SK-N-MC (cell line): Measurements from ENCODE around the gene CNP.
"Not testable (repeated sequence)": the region's sequence is repeated elsewhere in the genome, so short reads cannot be mapped to it uniquely, and the experiment has no call there.

ENCODE experiments used
- DNase-seq: peaks from one replicate; pipeline ENCODE4 v3.0.0-alpha.2; 2011; ENCODE audit warnings: low read depth, low spot score
- H3K27ac ChIP-seq: fragments of 200-600 bp; sonication (generic); 2 replicates; pipeline ENCODE4 v1.5.1; 2016; ENCODE audit warnings: mixed run types
- H3K36me3 ChIP-seq: fragments of 200-600 bp; sonication (generic); 2 replicates; pipeline ENCODE4 v1.6.1; 2017; ENCODE audit warnings: antibody characterized with exemption, low read length, mixed read lengths; ENCODE audit not compliant: insufficient read depth
- H3K4me3 ChIP-seq: fragments of 200-600 bp; sonication (generic); 2 replicates; pipeline ENCODE4 v1.5.1; 2016
- H3K9ac ChIP-seq: fragments of 200-600 bp; sonication (generic); 2 replicates; pipeline ENCODE4 v1.8.0; 2017; ENCODE audit warnings: mixed run types, mixed read lengths; ENCODE audit not compliant: insufficient read length
- H3K9me3 ChIP-seq: fragments of 200-600 bp; sonication (generic); 2 replicates; pipeline ENCODE4 v1.6.1; 2017; ENCODE audit warnings: low read depth, mild to moderate bottlenecking, antibody characterized with exemption, low read length, moderate library complexity, mixed read lengths
- EZH2 ChIP-seq: fragments of 200-600 bp; sonication (generic); IDR thresholded peaks from one replicate; pipeline ENCODE4 v1.6.1; 2017; ENCODE audit warnings: antibody characterized with exemption
- FOXP2 ChIP-seq: optimal IDR thresholded peaks from 2 replicates; pipeline ENCODE3; 2011; ENCODE audit warnings: mild to moderate bottlenecking, moderate library complexity; ENCODE audit not compliant: insufficient read depth; ENCODE audit errors: extremely low read length, control extremely low read depth
- POLR2AphosphoS5 ChIP-seq: IDR thresholded peaks from 2 replicates; pipeline ENCODE4 v1.6.1; 2012; ENCODE audit warnings: mild to moderate bottlenecking, low read depth, low read length, borderline replicate concordance

The CNP gene

DNA sequence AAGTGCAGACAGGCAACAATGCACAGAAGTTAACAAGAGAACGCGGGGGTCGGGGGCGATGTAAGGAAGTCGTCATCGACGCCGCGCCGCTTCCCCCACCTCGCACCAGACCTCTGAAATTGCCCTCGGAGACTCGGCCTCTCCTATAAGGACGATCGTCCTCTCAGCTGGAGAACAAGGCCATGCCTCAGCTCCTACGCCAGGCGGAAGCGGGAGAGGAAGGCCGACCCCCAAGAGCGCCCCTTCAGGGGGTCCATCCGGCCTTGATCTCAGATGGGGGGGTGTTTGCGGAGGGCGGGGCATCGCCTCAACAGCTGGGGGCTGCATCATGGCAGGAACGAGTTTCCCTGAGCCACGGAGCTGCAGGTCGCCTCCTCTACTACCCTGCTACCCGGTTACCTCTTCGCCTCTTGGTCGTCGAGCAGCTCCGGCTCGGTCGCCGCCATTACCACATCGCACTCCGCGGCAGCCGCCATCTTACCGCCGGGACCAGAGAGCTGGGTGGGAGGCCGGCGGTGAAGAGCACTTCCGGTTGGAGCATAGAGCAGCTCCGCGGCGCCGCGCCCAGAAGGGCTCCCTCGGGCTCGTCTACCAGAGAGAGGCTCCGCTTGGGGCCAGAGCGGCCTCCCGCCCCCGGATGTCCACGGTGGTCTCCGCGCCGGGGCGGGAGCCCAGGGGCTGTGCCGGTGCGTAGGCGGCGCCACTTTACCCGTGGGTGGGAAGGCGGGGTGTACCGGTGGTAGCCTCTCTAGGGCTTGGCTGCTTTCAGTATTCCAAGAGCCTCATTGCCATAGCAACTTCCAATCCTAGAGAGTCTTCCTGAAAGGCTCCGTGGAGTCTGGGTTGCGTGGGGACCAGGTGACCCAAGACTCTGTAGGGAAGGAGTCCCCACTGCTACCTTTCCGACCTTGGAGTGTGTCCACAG is 50.6 kb downstream of the CNP start, which contains the start of gene DNAJC7:
DNAJC7 (minus strand) TSS at position 499 of the 925 bp plus-strand sequence; CDS start at position 476, 23 bp downstream.
- peaks cover 12% of the 10 kb centered on the region; the same call in 1 of the 2 replicates for H3K36me3 ChIP-seq
- no peaks in the 10 kb centered on the region for H3K9me3 ChIP-seq
- H3K4me3 ChIP-seq: peak within 1 kb of the TSS; percentile 92
- peak within 1 kb of the TSS; percentile 93 for H3K27ac ChIP-seq
- DNase-seq: no peak
- peak within 1 kb of the TSS; percentile 95 for H3K9ac ChIP-seq
- TF ChIP-seq FOXP2 (no peak), POLR2AphosphoS5 (peak; percentile 88)

DNA sequence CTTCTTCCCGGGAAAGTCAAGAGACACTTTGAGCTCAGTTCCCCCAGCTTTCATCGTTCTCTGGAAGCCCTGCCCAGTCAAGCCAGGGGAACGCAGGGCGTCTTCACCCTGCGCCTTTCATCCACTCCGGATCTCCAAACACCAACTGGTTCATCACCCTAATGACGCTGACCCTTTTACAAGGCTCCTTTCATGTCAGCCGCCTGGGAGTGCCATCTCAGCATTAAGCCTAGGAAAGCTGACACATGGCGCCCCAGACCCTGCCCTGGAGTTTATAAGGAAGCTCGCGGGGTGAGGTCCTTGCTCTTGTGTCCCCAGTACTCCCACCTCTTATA is 51.2 kb downstream of the CNP start:
- Histone ChIP-seq H3K9me3 (no peaks in the 10 kb centered on the region), H3K27ac (peak overlapping the region; percentile 93), H3K4me3 (peak overlapping the region; percentile 92), H3K36me3 (peaks cover 14% of the 10 kb centered on the region; the same call in 1 of the 2 replicates), H3K9ac (peak overlapping the region; percentile 95)
- no peak for TF ChIP-seq FOXP2
- TF ChIP-seq POLR2AphosphoS5: no peak
- no peak for TF ChIP-seq EZH2
- no peak for DNase-seq

DNA sequence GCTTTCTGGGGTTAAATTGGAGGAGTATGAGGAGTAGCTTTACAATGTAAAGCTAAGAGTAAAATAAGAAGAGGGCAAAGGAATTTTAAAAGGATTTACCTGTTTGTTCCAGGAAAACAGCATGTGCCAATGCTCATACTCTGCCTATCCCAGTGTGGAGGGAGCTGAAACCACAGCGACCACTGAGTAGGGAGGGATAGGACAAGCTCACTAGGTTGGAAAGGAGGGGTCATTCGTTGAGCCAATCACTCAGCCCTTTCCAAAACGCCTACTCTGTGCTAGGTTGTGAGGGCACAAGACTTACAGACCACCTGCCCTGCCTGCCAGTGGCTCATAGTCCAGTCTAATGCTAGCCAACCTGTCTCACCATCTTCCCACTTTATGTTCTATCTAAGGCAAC is 51.7 kb downstream of the CNP start:
- Histone ChIP-seq H3K27ac (peak overlapping the region; percentile 93; the same call in 1 of the 2 replicates), H3K9ac (peak overlapping the region; percentile 95), H3K4me3 (peak overlapping the region; percentile 92), H3K36me3 (peaks cover 12% of the 10 kb centered on the region; the same call in 1 of the 2 replicates), H3K9me3 (no peaks in the 10 kb centered on the region)
- TF ChIP-seq POLR2AphosphoS5: no peak
- TF ChIP-seq FOXP2: no peak
- no peak for TF ChIP-seq EZH2
- no peak for DNase-seq

DNA sequence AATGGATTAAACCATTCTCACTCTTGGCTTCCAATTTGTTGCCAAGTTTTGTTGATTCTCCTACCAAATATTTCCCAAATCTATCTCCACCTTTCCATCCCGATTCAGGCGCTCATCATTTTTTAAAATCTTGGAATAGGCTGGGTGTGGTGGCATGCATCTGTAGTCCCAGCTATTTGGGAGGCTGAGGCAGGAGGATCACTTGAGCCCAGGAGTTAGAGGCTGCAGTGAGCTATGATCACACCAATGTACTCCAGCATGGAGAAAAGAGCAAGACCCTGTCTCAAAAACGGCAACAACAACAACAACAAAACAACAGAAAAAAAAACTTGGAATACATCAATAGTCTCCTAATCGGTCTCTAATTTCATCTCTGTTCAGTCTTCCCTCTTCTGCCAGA is 52.4 kb downstream of the CNP start:
- H3K27ac ChIP-seq: no peak overlapping the region

DNA sequence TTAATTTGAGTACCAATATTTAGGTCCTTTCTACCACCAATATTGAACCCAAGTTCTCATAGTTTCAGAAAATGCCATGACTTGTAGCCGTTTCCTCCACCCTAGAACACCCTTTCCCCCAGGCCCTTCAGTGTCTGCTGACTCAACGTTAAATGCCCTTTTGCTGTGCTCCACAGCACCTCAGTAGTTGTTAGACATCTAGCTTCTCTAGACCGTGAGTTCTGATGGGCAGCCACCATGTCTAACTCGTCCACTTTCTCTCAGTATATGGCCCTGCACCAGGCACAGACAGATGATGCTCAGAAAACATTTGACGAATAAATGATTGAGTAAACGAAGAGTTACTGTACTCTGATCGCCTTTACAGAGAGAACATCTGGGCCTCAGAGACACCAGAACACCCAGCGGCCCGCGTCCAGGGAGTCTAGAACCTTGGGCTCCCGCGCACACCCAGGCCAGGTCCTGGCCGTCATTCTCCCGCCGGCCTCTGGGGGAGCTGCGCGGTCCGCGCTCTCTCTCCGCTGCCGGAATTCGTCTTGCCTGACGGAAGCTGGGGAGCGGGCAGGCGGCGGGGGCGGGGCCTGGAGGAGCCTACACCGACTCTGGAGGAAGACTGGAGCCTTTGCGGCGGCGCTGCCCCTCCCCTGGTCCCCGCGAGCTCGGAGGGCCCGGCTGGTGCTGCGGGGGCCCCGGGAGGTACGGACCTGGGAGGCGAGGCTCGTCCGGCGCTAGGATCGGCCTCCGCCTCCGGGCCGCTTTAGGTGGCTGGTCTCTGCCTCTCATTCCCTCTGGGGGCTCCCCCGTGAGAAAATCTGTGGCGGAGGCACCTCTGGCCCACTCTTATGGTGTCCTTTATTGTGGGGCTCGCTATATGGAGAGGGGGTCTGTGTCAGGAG is 53.2 kb downstream of the CNP start, which contains the start of gene NKIRAS2:
NKIRAS2 (plus strand) TSS at position 582 of the 896 bp plus-strand sequence. CDS start 1,488 bp downstream, outside the sequence.
- Histone ChIP-seq H3K9ac (peak within 1 kb of the TSS; percentile 98), H3K9me3 (no peaks in the 10 kb centered on the region), H3K27ac (peak within 1 kb of the TSS; percentile 65), H3K36me3 (peaks cover 24% of the 10 kb centered on the region; the same call in 1 of the 2 replicates), H3K4me3 (peak within 1 kb of the TSS; percentile 93)
- TF ChIP-seq POLR2AphosphoS5 (peak; percentile 85), FOXP2 (peak; percentile 18), EZH2 (no peak)
- DNase-seq: no peak

More for the DNA sequence above, 52.4 kb downstream of the CNP start:
- Histone ChIP-seq H3K9ac (no peak overlapping the region), H3K9me3 (no peaks in the 10 kb centered on the region), H3K4me3 (no peak overlapping the region), H3K36me3 (peaks cover 18% of the 10 kb centered on the region; the same call in 1 of the 2 replicates)
- no peak for DNase-seq
- no peak for TF ChIP-seq EZH2

DNA sequence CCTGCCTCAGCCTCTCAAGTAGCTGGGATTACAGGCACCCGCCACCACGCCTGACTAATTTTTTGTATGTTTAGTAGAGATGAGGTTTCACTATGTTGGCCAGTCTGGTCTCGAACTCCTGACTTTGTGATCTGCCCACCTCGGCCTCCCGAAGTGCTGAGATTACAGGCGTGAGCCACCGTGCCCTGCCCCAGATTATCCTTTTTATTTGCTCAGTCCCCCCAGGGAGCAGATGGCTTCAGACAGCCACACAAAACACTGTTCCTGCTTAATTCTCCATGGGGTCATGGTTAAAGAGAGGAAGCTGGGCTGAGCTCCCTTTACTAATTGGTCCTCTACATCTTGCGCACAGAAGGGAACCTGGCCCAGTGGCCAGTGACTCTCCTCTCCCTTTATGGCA is 54.2 kb downstream of the CNP start:
- not testable (repeated sequence) for DNase-seq, H3K9me3 ChIP-seq, H3K27ac ChIP-seq
- H3K4me3 ChIP-seq: peak overlapping the region; percentile 93
- peaks cover 25% of the 10 kb centered on the region; the same call in 1 of the 2 replicates for H3K36me3 ChIP-seq
- peak overlapping the region; percentile 98 for H3K9ac ChIP-seq

DNA sequence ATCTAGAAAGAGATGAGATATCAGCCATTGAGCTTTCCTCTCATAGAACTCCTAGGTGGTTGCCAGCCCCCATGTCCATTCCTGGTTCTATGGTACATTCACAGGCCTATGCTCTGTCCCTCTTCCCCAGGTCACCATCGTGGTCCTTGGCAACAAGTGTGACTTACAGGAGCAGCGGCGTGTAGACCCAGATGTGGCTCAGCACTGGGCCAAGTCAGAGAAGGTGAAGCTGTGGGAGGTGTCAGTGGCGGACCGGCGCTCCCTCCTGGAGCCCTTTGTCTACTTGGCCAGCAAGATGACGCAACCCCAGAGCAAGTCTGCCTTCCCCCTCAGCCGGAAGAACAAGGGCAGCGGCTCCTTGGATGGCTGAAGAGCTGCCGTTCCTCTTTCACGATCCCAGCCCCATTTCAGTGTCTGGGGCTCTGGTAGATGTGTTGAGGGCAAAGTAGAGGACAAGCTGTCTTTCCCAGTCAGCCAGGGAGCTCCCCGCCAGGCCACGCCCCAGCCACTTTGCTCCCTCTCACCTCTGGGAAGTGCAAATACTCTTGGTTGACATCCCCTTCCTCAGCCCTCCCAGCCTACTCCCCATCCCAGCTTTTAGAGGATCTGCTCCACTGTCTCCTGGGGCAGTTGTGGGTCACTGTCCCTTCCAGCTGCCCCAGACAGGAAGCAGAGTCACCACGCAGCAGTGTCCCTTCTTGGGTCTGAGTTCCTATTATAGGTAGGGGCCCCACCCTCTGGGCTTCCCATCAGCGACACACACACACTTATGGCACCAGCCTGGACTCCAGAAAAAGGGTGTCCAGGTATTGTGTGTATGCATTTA is 57.1 kb downstream of the CNP start:
- H3K27ac ChIP-seq: no peak overlapping the region
- TF ChIP-seq POLR2AphosphoS5 (no peak), FOXP2 (no peak), EZH2 (no peak)
- no peak overlapping the region for H3K9ac ChIP-seq
- H3K36me3 ChIP-seq: peaks cover 25% of the 10 kb centered on the region; the same call in 1 of the 2 replicates
- no peak for DNase-seq
- no peaks in the 10 kb centered on the region for H3K9me3 ChIP-seq
- H3K4me3 ChIP-seq: no peak overlapping the region
